Ammon's horn (tissue), 1 donor: ENCODE measurements around the gene FHL3.
"Not testable (repeated sequence)": the region's sequence is repeated elsewhere in the genome, so short reads cannot be mapped to it uniquely, and the experiment has no call there.

Experiments used
- DNase-seq: peaks from one replicate; pipeline ENCODE4 v3.0.0-alpha.2; 2016; ENCODE audit warnings: low spot score

FHL3 gene

DNA sequence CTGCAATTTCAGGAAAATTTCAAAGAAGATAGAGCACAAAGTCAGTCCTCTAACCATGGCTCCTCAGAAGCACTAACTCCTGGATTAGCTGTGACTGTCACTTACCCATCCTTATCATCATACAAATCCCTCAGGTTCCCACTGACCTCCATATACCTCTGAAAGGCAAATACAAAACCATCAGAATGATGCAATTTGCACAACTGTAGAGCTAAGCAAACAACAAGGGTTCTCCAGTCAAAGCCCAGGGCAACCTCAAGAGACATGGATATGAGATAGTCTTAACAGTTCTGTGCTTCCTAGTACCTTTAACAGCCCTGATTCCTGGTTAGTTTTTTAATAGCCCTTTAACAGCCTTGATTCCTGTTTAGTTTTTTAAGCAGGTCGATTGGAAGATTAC, 17.6 kb downstream of the FHL3 start:
- DNase-seq: no peak

GRCh38 chr1:37983546-37983945, 21.8 kb downstream of the FHL3 start:
- DNase-seq: no peak

DNA sequence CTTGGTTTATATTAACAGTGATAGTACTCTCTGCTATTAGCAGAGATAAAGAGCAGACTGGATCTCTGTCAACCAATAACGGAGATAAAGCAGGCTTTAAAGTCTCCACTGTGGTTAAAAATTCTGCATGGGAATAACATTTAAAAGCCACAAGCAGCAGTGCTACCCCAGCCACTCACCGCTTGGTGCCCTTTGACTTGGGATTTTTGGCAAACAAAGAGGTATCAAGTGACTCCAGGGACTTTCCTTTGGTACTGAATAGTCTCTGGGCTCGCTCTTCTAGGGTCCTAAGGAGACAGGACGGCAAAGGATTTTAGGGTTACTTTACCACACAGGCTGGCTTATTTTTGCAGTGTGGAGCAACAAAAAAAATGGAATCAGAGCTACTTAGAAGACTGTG, 26.8 kb downstream of the FHL3 start:
- no peak for DNase-seq

DNA sequence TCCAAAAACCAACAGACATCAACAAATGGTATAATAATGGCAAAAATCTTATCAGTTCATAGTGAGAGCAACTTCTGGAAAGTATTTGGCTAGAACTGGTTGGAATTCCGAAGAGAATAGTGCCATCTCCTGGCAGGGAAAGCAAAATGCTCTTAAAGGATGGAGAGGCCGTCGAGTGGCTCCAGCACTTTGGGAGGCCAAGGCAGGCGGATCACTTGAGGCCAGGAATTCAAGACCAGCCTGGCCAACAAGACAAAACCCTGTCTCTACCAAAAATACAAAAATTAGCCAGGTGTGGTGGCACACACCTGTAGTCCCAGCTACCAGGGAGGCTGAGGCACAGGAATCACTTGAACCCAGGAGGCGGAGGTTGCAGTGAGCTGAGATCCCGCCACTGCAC, 30.2 kb downstream of the FHL3 start:
- peak; percentile 42 for DNase-seq

GRCh38 chr1:37974567-37974966, 30.7 kb downstream of the FHL3 start:
- DNase-seq: no peak

- DNase-seq: not testable (repeated sequence)
Observed at GRCh38 chr1:37973684-37974083, 31.6 kb downstream of the FHL3 start.

DNA sequence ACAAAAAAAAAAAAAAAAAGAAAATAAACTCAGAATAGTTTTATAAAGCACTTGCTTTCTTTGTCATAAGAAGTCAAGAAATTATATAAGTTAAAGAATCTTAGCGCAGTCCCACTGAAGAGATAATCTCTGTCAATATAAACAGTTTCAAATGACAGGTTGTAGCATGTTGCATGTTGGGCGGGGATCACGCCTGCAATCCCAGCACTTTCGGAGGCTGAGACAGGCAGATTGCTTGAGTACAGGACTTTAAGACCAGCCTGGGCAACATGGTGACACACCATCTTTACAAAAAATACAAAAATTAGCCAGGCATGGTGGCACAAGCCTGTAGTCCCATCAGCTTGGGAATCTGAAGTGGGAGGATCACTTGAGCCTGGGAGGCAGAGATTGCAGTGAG, 40.0 kb downstream of the FHL3 start:
- DNase-seq: no peak

GRCh38 chr1:37964106-37964505, 41.2 kb downstream of the FHL3 start:
- DNase-seq: not testable (repeated sequence)

DNA sequence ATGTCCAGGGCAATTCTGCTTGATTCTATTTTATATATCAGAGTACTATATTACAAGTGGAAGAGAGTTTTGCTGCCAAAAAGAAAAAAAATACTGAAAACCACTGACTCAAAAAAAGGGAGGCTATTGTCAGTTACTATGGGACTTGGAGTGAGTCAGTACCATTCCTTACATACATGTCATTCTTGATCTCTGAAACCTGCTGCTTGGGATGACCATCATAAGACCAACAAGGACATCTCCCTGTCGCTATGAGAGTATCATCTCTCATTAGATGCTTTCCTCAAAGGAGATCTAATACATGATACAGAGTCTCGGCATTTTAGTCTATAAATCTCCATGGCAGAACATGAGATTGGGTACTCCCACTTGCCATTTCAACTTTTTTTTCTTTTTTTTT, 46.6 kb downstream of the FHL3 start:
- no peak for DNase-seq

DNA sequence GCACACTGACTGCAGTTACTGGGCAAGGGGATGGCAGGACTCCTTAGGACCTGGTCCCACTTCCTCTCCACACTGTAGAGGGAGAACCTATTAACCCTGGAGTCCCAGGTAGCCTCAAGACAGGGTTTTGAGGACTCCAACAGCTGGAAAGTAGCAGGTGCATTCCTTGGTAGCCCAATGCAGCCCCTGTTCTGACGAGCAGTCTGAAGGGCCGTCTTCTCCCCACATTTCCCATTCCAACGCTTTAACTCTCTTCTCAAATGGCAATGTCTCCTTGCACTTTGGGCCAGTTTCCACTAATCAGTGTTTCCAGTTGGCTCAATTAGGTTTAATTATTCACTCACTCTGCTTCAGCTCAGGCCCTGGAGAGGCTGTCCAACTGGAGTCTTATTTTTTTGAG, 49.6 kb downstream of the FHL3 start:
- DNase-seq: no peak

DNA sequence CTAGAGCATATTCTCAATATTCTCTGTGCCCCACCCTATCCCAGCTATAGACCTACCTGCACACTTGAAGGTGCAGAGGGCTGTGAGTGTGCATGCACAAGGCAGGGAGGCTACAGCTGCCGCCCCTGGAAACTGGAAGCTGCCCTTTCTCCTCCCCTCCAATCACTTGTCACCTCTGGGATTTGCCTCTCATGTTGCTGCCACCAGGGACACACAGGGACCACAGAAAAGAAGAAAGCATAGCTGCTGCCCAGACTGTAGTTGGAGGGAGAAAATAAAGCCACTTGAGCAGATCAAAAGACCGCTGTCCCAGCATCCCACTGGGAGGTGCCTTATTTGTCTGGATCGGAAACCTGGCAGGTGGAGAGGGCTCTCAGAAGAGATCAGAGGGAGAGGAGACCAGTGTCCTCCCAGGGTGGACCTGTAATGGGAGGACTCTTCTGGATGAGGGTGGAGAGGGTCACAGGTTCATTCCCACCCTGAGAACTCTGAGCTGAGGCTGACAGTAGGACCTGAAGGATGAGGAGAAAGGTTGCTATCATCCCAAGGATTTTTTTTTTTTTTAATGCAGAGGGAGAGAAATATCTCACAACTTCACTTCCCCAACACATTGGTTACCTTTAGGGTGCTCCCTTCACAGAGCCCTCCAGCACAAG, 50.9 kb downstream of the FHL3 start:
- DNase-seq: no peak

- DNase-seq: no peak
Observed at GRCh38 chr1:37952738-37953137, 52.6 kb downstream of the FHL3 start.

GRCh38 chr1:37951783-37952624, 53.3 kb downstream of the FHL3 start:
- no peak for DNase-seq

- no peak for DNase-seq
Observed at GRCh38 chr1:37951041-37951782, 54.1 kb downstream of the FHL3 start.

DNA sequence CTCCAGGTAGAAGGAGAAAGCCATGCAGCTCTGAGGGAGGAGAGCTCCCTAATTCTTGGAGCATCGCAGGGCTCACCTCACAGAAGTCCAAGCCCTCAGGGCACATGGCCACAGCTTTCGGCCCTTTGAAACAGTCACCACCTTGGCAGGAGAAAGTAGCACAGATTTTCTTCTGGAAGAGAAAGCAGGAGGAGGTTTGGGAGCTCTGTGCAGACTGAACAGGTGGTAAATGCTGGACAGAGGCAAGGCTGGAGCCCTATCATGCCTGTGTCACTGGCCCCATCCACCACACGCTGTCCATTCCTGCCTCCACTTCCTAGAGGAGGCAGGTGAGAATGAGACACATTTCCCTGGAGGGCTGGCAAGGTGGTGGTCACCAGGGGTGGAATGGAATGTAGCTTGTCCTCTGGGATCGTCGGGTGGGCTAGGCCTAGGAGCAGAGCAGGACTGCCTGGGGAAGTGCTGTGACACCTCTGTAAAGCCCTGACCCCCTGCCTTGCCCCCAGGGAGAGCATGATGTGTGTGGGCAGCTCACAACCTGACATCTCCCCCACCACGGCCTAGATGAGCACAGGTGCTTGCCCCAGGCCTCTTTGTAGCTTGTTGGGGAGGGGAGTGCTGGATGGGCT, 55.7 kb downstream of the FHL3 start:
- no peak for DNase-seq

DNA sequence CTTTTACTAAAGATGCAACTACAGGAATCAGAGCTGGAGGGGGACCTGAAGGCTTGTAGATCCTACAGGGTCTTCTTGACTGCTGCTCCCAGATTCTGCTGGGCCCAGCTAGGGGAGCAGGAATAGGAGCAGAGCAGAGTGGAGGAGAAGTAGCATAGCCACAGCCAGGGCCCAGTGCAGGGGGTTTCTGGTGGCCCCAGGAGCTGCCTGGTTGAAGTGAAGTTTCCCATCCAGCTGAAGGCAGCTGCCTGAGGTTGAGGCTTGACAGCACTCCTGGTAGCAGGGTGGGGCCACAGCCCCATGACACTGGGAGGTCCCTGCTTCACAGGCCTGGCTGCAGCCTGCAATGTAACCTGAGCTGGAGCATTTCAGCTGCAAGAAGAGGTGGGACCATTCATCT, 56.5 kb downstream of the FHL3 start:
- DNase-seq: no peak

DNA sequence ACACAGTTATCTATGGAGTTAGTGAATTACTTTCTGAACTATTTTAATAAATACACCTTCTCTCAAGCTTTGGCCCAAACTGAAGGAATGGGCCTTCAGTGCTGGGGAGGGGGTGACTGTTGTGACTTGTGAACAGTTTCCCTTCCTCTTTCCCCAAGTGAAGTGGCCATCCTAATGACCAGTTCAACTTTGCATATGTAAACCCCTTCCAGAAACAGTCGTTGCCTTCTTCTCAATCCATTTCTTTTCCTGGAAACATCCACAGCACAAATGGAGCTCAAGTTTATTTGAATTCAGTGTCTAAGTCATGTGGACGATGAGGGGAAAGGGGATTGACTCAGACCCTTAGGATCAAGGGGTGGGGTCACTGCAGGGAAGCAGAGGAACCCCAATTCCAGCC, 57.1 kb downstream of the FHL3 start:
- DNase-seq: no peak

DNA sequence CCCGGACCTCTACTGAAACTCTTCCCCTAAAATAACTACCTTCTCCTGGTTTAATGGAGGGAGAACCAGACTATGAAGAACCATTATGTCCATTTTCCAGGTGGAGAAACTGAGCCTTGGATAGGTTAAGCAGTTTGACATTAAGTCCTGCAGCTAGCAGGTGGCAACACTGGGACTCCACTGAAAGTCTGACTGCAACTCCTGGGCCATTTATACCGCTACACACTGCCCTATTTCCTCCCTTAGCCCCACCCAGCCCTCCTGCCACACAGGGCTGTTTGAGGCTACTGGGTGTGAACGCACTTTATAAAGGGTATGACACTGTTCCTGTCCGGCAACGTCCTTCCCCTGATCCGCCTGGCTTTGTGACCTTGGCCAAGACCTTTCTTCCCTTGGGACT, 58.0 kb downstream of the FHL3 start:
- no peak for DNase-seq
